ENCODE data around the gene CSRNP3.
A peak's percentile ranks its signal among the peaks of the same experiment; 100 is the strongest.

The CSRNP3 gene

GRCh38 chr2:165547900-165548299, 78.4 kb downstream of the CSRNP3 start:
- Mint-ChIP-seq H3K27ac (no peak overlapping the region), H3K36me3 (ENCODE audit: low read depth) (no peaks in the 10 kb centered on the region), H3K9me3 (no peaks in the 10 kb centered on the region), H3K4me1 (peaks cover 9% of the 10 kb centered on the region), H3K27me3 (ENCODE audit: low read depth) (no peaks in the 10 kb centered on the region), H3K4me3 (no peak overlapping the region)
- TF ChIP-seq CTCF (IDR thresholded peaks at IDR 0.05; ENCODE audit: unreplicated experiment in 3 of 3) = no peak

DNA sequence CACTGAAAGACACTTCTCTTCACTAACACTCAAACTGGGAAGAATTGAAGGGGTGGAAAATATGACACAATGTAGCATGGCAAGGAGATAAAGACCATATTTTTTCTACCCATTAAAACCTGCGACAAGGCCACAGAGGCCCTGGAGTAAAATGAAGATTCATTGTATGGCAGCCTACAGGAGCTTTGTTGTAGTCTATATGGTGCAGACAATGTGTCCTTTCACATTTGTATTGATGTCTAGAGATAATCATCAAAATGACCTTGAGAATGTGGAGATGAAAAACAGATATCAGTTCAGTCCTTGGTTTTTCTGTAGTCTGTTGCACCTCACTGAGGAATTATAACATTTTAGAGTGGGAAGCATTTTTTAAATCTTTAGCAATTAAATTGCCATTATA, 80.1 kb downstream of the CSRNP3 start:
- H3K27ac Mint-ChIP-seq = no peak overlapping the region

GRCh38 chr2:165558832-165559231, 89.3 kb downstream of the CSRNP3 start:
- H3K4me1 Mint-ChIP-seq = peaks cover 21% of the 10 kb centered on the region
- TF ChIP-seq CTCF (IDR thresholded peaks at IDR 0.05; ENCODE audit: unreplicated experiment in 3 of 3) = no peak
- H3K9me3 Mint-ChIP-seq = no peaks in the 10 kb centered on the region
- H3K27ac Mint-ChIP-seq = no peak overlapping the region
- H3K27me3 Mint-ChIP-seq (ENCODE audit: low read depth) = no peaks in the 10 kb centered on the region
- no peaks in the 10 kb centered on the region for H3K36me3 Mint-ChIP-seq (ENCODE audit: low read depth)
- H3K4me3 Mint-ChIP-seq = no peak overlapping the region

More for the DNA sequence above, 80.1 kb downstream of the CSRNP3 start:
- Mint-ChIP-seq H3K36me3 (ENCODE audit: low read depth) (no peaks in the 10 kb centered on the region), H3K4me3 (no peak overlapping the region), H3K27me3 (ENCODE audit: low read depth) (no peaks in the 10 kb centered on the region), H3K4me1 (peaks cover 9% of the 10 kb centered on the region), H3K9me3 (no peaks in the 10 kb centered on the region)
- TF ChIP-seq CTCF (IDR thresholded peaks at IDR 0.05; ENCODE audit: unreplicated experiment in 3 of 3) = no peak

- Mint-ChIP-seq H3K4me3 (no peak overlapping the region), H3K9me3 (no peaks in the 10 kb centered on the region), H3K36me3 (ENCODE audit: low read depth) (no peaks in the 10 kb centered on the region), H3K4me1 (peaks cover 28% of the 10 kb centered on the region), H3K27ac (peak overlapping the region in 1 of 3 experiments; percentile 12), H3K27me3 (ENCODE audit: low read depth) (no peaks in the 10 kb centered on the region)
- no peak for TF ChIP-seq CTCF (IDR thresholded peaks at IDR 0.05; ENCODE audit: unreplicated experiment in 3 of 3)
Measured at GRCh38 chr2:165560377-165560988, 91.0 kb downstream of the CSRNP3 start.

DNA sequence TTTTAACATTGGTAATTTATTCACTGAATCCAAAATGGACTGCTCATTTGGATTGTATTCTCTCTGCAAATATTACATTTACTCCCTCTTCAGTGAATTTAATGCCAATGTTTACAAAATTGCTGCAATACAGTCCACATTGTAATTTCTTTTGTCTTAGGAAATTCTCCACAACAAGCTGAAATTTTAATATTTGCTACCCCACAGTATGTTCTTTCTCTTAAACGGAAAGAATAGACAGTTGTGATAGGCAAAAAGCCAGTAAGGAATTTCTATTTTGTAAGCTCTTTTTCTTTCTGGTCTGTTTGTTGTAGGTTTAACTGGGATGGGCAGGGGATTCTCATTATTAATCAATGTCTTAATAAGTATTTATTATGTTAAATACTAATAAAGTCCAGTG, 92.0 kb downstream of the CSRNP3 start:
- peaks cover 28% of the 10 kb centered on the region for H3K4me1 Mint-ChIP-seq

More for the DNA sequence above, 92.0 kb downstream of the CSRNP3 start:
- Mint-ChIP-seq H3K27me3 (ENCODE audit: low read depth) (no peaks in the 10 kb centered on the region), H3K27ac (no peak overlapping the region), H3K4me3 (no peak overlapping the region), H3K9me3 (no peaks in the 10 kb centered on the region), H3K36me3 (ENCODE audit: low read depth) (no peaks in the 10 kb centered on the region)
- TF ChIP-seq CTCF (IDR thresholded peaks at IDR 0.05; ENCODE audit: unreplicated experiment in 3 of 3) = no peak
